Measurements from ENCODE around the gene SLC6A4.

DNA sequence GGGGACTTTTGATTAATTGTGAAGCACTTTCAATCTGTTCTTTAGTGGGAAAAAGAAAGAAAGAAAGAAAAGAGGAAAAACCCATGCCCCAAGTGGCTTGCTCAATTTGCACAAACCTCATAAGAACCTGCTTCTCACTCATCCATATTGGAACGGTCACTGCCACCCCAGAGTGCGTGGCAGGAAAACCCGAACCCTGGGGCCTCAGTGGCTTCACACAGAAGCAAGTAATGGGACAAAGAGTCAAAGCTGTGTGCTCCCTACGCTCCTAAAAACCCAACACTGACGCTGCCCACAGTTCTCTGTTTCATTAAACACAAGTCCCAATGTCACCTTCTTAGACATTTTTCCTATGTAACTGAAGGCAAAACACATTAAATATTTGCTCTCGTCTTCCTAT is 1.2 kb downstream of the SLC6A4 start:
- TF ChIP-seq, protein P1, sequence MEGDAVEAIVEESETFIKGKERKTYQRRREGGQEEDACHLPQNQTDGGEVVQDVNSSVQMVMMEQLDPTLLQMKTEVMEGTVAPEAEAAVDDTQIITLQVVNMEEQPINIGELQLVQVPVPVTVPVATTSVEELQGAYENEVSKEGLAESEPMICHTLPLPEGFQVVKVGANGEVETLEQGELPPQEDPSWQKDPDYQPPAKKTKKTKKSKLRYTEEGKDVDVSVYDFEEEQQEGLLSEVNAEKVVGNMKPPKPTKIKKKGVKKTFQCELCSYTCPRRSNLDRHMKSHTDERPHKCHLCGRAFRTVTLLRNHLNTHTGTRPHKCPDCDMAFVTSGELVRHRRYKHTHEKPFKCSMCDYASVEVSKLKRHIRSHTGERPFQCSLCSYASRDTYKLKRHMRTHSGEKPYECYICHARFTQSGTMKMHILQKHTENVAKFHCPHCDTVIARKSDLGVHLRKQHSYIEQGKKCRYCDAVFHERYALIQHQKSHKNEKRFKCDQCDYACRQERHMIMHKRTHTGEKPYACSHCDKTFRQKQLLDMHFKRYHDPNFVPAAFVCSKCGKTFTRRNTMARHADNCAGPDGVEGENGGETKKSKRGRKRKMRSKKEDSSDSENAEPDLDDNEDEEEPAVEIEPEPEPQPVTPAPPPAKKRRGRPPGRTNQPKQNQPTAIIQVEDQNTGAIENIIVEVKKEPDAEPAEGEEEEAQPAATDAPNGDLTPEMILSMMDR (IDR thresholded peaks at IDR 0.05; ENCODE audit: low read length) = no peak
- TF ChIP-seq EZH2phosphoT487 (IDR thresholded peaks at IDR 0.05; ENCODE audit: low read length) = no peak

All from MM.1S (cell line).